Activated T-helper 2 cell treated with anti-CD3 and anti-CD28 coated beads, Interferon-gamma antibody, Interleukin-2, Interleukin-4, amounts not matched to agents 10 μg/mL and 5 μg/mL and 100 μg/mL, durations not matched to agents 14 hours and 24 hours and 36 hours (primary cell): Measurements from ENCODE around the gene KRTDAP. TPM values are rescaled to one million over a fixed set of nuclear protein-coding genes. Genes with fewer than 3 reads are reported as not detected.
A peak's percentile ranks its signal among the peaks of the same experiment; 100 is the strongest.

Source experiments
- DNase-seq: peaks from one replicate; pipeline ENCODE4 v3.0.0; 2021; ENCODE audit warnings: low spot score
- H3K27ac Mint-ChIP-seq: one replicate; pipeline ENCODE4 v1.8.0; 2021; ENCODE audit warnings: mixed read lengths
- H3K27me3 Mint-ChIP-seq: one replicate; pipeline ENCODE4 v1.8.0; 2021; ENCODE audit warnings: low read depth, mixed read lengths
- H3K36me3 Mint-ChIP-seq: one replicate; pipeline ENCODE4 v1.8.0; 2021; ENCODE audit warnings: low read depth, mixed read lengths
- H3K4me1 Mint-ChIP-seq: one replicate; pipeline ENCODE4 v1.8.0; 2021; ENCODE audit warnings: low read depth, mixed read lengths
- H3K4me3 Mint-ChIP-seq: one replicate; pipeline ENCODE4 v1.8.0; 2021; ENCODE audit warnings: low read depth, mild to moderate bottlenecking, moderate library complexity, mixed read lengths
- H3K9me3 Mint-ChIP-seq: one replicate; pipeline ENCODE4 v1.8.0; 2021; ENCODE audit warnings: mixed read lengths
- intact Hi-C: fragments of 100-400 bp; cut with micrococcal nuclease; formaldehyde crosslinking; loops from one replicate; pipeline ENCODE4 v1.15.1; 2023
- total RNA-seq: library from RNA; stranded (reverse); gene quantifications from 2 replicates; pipeline ENCODE4 v1.2.3, GENCODE V29; 2022

Gene KRTDAP
- total RNA-seq, 1 donor from 2014 or later = not detected

- no peak for DNase-seq
- Mint-ChIP-seq H3K4me3 (no peak overlapping the region), H3K9me3 (no peaks in the 10 kb centered on the region), H3K4me1 (no peaks in the 10 kb centered on the region), H3K36me3 (no peaks in the 10 kb centered on the region), H3K27me3 (peaks cover 3% of the 10 kb centered on the region), H3K27ac (no peak overlapping the region)
- intact Hi-C loops = no loop called here
These were observed 32.6 kb upstream of the KRTDAP start for GRCh38 chr19:35522745-35523327.

- H3K4me1 Mint-ChIP-seq = no peaks in the 10 kb centered on the region
- intact Hi-C loops = no loop called here
- no peak for DNase-seq
- no peaks in the 10 kb centered on the region for H3K36me3 Mint-ChIP-seq
- H3K27ac Mint-ChIP-seq = no peak overlapping the region
- no peaks in the 10 kb centered on the region for H3K9me3 Mint-ChIP-seq
- H3K27me3 Mint-ChIP-seq = peaks cover 3% of the 10 kb centered on the region
- H3K4me3 Mint-ChIP-seq = no peak overlapping the region
These were observed 31.0 kb upstream of the KRTDAP start for GRCh38 chr19:35521124-35521743.

- Mint-ChIP-seq H3K9me3 (no peaks in the 10 kb centered on the region), H3K4me1 (no peaks in the 10 kb centered on the region), H3K36me3 (no peaks in the 10 kb centered on the region), H3K4me3 (no peak overlapping the region), H3K27ac (no peak overlapping the region), H3K27me3 (peaks cover 3% of the 10 kb centered on the region)
- no peak for DNase-seq
- intact Hi-C loops = no loop called here
These were observed 29.0 kb upstream of the KRTDAP start for GRCh38 chr19:35519291-35519690.

DNA sequence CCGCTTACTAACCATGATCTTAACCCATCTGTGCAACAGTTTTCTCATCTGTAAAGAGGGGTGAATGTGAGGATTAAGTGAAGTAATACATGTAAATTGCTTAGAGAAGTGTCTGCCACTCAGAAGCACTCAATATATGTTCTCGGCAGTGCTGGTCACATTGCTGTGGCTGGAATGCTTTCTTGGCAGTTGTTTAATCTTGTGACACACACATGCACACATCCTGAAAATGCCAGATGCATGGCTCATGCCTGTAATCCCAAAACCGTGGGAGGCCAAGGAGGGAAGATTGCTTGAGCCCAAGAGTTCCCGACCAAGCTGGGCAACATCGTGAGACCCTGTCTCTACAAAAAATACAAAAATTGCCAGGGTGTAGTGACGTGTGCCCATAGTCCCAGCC lies 28.0 kb upstream of the KRTDAP start:
- Mint-ChIP-seq H3K9me3 (no peaks in the 10 kb centered on the region), H3K4me1 (no peaks in the 10 kb centered on the region), H3K36me3 (no peaks in the 10 kb centered on the region), H3K27ac (no peak overlapping the region), H3K4me3 (no peak overlapping the region), H3K27me3 (peaks cover 7% of the 10 kb centered on the region)
- DNase-seq = no peak
- intact Hi-C loops = no loop called here

GRCh38 chr19:35517342-35517741 lies 27.1 kb upstream of the KRTDAP start:
- no peak for DNase-seq
- Mint-ChIP-seq H3K36me3 (no peaks in the 10 kb centered on the region), H3K4me1 (no peaks in the 10 kb centered on the region), H3K27me3 (peaks cover 7% of the 10 kb centered on the region), H3K4me3 (no peak overlapping the region), H3K27ac (no peak overlapping the region), H3K9me3 (no peaks in the 10 kb centered on the region)
- intact Hi-C loops = no loop called here

DNA sequence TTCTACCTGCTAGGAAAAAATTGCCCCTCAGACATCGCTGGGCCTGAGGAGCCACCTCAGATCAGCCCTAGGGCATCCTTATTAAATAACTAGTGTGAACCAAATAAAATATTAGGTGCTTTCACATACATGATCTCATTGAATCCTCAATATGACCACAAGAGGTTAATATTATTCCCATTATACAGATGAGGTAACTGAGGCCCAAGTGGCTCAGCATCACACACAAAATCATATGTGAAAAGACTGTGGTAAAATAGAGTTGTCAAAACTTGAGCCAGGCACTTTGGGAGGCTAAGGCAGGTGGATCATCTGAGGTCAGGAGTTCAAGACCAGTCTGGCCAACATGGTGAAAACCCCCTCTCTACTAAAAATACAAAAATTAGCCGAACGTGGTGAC lies 26.0 kb upstream of the KRTDAP start:
- H3K27ac Mint-ChIP-seq = no peak overlapping the region
- no peaks in the 10 kb centered on the region for H3K36me3 Mint-ChIP-seq
- no peaks in the 10 kb centered on the region for H3K9me3 Mint-ChIP-seq
- peaks cover 9% of the 10 kb centered on the region for H3K27me3 Mint-ChIP-seq
- intact Hi-C loops = no loop called here
- H3K4me3 Mint-ChIP-seq = no peak overlapping the region
- H3K4me1 Mint-ChIP-seq = no peaks in the 10 kb centered on the region
- no peak for DNase-seq

DNA sequence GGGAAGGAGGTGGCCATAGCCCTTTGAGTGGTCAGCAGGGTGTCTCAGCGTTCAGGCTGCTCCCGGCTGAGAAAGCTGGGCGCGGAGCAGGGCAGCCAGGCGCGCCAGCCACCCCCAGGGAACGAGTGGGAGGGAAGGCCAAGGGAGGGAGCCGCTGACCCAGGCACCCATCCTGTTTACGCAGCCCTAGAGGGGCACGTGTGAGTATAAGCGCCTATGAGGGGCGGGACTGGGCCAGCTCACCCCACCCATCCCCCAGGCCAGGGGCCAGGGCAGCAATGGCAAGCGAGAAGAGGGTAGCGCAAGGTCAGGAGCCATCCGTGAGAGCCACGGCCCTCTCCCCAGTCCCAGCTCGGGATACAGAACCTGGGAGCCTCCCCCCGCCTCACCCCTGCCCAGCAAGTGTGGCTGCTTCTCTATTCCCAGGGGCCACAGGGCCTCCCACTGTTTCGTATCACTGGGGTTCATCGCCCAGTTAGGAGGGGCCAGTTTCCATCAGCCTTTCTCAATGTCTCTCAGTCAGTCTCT lies 24.1 kb upstream of the KRTDAP start:
- H3K9me3 Mint-ChIP-seq = no peaks in the 10 kb centered on the region
- peaks cover 18% of the 10 kb centered on the region for H3K27me3 Mint-ChIP-seq
- no peak overlapping the region for H3K4me3 Mint-ChIP-seq
- H3K36me3 Mint-ChIP-seq = no peaks in the 10 kb centered on the region
- no peak overlapping the region for H3K27ac Mint-ChIP-seq
- DNase-seq = no peak
- H3K4me1 Mint-ChIP-seq = peaks cover 9% of the 10 kb centered on the region
- intact Hi-C loops = loop anchor here (5.0 kb wide), 1 partner anchor 33 kb away; the partner anchor contains the start of gene TMEM147

GRCh38 chr19:35513628-35514281 lies 23.5 kb upstream of the KRTDAP start, which contains the start of gene DMKN:
Gene DMKN, minus strand, starts transcription at chr19:35513649. Its CDS starts 174 bp downstream, at chr19:35513475.
- Mint-ChIP-seq H3K27ac (no peak within 1 kb of the TSS), H3K9me3 (no peaks in the 10 kb centered on the region), H3K4me1 (peaks cover 11% of the 10 kb centered on the region), H3K36me3 (no peaks in the 10 kb centered on the region), H3K27me3 (peaks cover 20% of the 10 kb centered on the region), H3K4me3 (no peak within 1 kb of the TSS)
- intact Hi-C loops = loop anchor here (5.0 kb wide), 1 partner anchor 34 kb away; the partner anchor contains the start of gene TMEM147
- no peak for DNase-seq

DNA sequence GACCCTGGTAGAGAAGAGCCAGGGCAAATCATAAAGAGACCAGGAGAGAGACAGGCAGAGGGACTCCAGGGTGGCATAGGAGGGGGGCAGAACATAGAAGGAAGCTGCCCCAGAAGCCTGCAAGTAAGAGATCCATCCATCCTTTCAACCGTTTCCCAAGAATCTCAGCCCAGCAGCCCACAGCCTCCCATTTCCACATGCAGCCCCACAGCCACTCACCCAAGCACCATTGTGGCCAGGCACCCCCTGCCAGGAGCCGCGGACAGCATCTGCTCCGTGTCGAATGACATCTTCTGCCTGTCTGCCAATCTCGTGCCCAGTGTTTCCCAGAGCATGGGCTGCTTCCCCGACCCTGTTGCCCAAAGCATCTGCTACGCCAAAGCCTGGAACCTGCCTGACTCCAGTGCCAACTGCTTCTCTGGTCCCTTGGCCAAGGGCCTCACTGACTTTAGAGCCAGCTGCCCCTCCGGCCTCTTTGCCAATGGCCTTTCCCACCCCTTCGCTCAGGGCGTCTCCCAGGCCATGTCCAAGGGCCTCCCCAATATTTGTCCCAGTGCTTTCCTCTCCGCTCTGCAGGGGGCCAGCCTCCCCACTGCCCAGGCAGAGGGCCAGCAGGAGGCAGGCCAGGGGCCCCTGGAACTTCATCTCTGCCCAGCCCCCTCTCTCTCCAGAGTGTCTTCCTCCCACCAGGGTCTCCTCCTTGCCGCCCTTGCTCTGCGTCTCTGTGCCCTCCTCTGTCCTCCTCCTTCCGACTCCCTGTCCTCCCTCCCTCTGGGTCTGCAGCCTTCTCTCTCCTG lies 22.8 kb upstream of the KRTDAP start:
- intact Hi-C loops = loop anchor here (5.0 kb wide), 1 partner anchor 34 kb away; the partner anchor contains the start of gene TMEM147
- Mint-ChIP-seq H3K4me1 (peaks cover 11% of the 10 kb centered on the region), H3K9me3 (no peaks in the 10 kb centered on the region), H3K36me3 (no peaks in the 10 kb centered on the region), H3K27me3 (peaks cover 26% of the 10 kb centered on the region), H3K4me3 (no peak overlapping the region), H3K27ac (no peak overlapping the region)
- no peak for DNase-seq

DNA sequence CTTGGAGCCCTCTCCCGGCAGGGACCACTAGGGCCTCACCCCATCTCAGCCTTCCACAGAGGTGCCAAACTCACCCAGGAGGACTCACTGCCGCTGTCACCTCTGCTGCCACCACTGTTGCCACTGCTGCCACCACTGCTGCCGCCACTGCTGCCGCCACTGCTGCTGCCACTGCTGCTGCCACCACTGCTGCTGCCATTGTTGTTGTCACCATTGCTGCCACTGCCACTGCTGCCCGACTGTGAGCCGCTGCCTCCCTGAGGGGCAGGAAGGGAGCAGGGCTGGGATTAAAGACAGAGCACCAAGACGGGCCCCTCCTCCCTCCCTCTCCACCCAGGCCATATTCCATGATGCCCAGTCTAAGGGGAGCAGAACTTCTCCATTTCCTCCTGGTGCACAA lies 21.1 kb upstream of the KRTDAP start:
- DNase-seq = no peak
- H3K4me3 Mint-ChIP-seq = no peak overlapping the region
- H3K4me1 Mint-ChIP-seq = peaks cover 11% of the 10 kb centered on the region
- H3K9me3 Mint-ChIP-seq = no peaks in the 10 kb centered on the region
- H3K27ac Mint-ChIP-seq = no peak overlapping the region
- H3K36me3 Mint-ChIP-seq = no peaks in the 10 kb centered on the region
- H3K27me3 Mint-ChIP-seq = peaks cover 37% of the 10 kb centered on the region
- intact Hi-C loops = loop anchor here (5.0 kb wide), 1 partner anchor 36 kb away; the partner anchor contains the start of gene TMEM147

- H3K36me3 Mint-ChIP-seq = no peaks in the 10 kb centered on the region
- no peak for DNase-seq
- peaks cover 11% of the 10 kb centered on the region for H3K4me1 Mint-ChIP-seq
- no peaks in the 10 kb centered on the region for H3K9me3 Mint-ChIP-seq
- intact Hi-C loops = loop anchor here (5.0 kb wide), 1 partner anchor 37 kb away; the partner anchor contains the start of gene TMEM147
- H3K4me3 Mint-ChIP-seq = no peak overlapping the region
- no peak overlapping the region for H3K27ac Mint-ChIP-seq
- peaks cover 45% of the 10 kb centered on the region for H3K27me3 Mint-ChIP-seq
These were observed 20.3 kb upstream of the KRTDAP start for GRCh38 chr19:35510626-35510964.

DNA sequence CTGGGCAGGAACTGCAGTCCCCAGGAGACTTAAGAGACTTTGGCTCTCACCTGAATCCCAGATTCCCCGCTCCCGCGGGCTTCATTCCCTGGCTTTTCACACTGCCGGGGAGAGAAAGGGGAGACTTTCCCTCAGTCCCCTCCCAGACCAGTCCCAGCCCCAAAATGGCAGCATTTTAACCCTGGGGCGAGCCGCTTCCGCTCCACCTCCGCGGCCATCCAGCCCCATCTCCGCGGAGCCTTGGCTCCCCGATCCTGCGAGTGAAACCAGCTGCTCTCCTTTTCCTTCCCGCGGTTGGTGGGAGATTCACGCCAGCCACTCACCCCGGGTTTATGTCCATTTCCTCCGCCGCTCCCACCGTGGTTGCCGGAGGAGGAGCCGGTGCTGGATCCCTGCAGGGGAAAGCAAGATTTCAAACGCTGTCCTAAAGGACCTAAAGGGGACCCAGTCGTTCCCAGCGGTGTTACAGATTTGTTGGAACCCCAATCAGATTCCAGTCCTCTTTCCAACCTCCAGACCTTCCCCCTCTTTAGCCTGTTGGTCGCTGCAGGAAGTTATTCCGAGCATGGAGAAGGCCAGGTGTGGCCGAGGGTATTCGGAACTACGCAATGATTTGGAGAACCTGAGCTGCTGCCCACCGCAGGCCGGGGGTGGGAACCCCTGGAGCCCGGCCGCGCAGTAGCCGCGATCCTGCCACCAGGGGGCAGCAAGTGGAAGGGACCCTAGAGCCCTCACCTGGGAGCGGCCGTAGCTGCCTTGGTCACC lies 19.8 kb upstream of the KRTDAP start:
- Mint-ChIP-seq H3K27me3 (peaks cover 49% of the 10 kb centered on the region), H3K9me3 (no peaks in the 10 kb centered on the region), H3K36me3 (no peaks in the 10 kb centered on the region), H3K4me3 (peak overlapping the region; percentile 30), H3K27ac (no peak overlapping the region), H3K4me1 (peaks cover 11% of the 10 kb centered on the region)
- peak; percentile 56 for DNase-seq
- intact Hi-C loops = loop anchor here (1.0 to 5.0 kb wide), 2 partner anchors 37 to 82 kb away; partner anchors contain the start of gene TMEM147
